SU-DHL-6 (cell line): ENCODE results near the gene ZNF202.
A peak's percentile ranks its signal among the peaks of the same experiment; 100 is the strongest.
"Not testable (repeated sequence)": the region's sequence is repeated elsewhere in the genome, so short reads cannot be mapped to it uniquely, and the experiment has no call there.

Experiments
- H2AFZ ChIP-seq: fragments of 200-600 bp; sonication (generic); 2 replicates; pipeline ENCODE4 v1.6.1; 2014; ENCODE audit warnings: low read depth, mild to moderate bottlenecking, moderate library complexity, mixed read lengths, antibody characterized with exemption, low read length; ENCODE audit not compliant: severe bottlenecking
- H3F3A ChIP-seq: fragments of 200-600 bp; shearing (Covaris generic); 2 replicates; pipeline ENCODE4 v1.6.0; 2016; ENCODE audit warnings: antibody characterized with exemption, mild to moderate bottlenecking; ENCODE audit not compliant: insufficient read depth
- H3K27ac ChIP-seq: fragments of 200-600 bp; sonication (generic); 2 replicates; pipeline ENCODE4 v1.5.1; 2016; ENCODE audit warnings: low read depth, mild to moderate bottlenecking, low read length, moderate library complexity, mixed read lengths
- H3K27me3 ChIP-seq: fragments of 200-600 bp; sonication (generic), shearing (Covaris generic); 2 replicates; pipeline ENCODE4 v1.6.0; 2014; ENCODE audit warnings: mild to moderate bottlenecking, low read length
- H3K36me3 ChIP-seq: fragments of 200-600 bp; sonication (generic); 2 replicates; pipeline ENCODE4 v1.6.1; 2014; ENCODE audit warnings: mild to moderate bottlenecking, low read length, mixed read lengths
- H3K4me2 ChIP-seq: fragments of 300-600, 200-600 bp; shearing (Covaris generic), sonication (generic); 2 replicates; pipeline ENCODE4 v1.6.0; 2014; ENCODE audit warnings: low read length, low read depth, mild to moderate bottlenecking; ENCODE audit not compliant: poor library complexity, severe bottlenecking
- H3K4me3 ChIP-seq: fragments of 200-600 bp; sonication (generic); 2 replicates; pipeline ENCODE4 v1.5.1; 2014; ENCODE audit warnings: antibody characterized with exemption, low read length, mild to moderate bottlenecking, mixed read lengths; ENCODE audit not compliant: insufficient read depth, poor library complexity, severe bottlenecking
- H3K79me2 ChIP-seq: fragments of 200-600 bp; sonication (generic); 2 replicates; pipeline ENCODE4 v1.6.1; 2014; ENCODE audit warnings: mild to moderate bottlenecking, low read length, moderate library complexity; ENCODE audit not compliant: insufficient read depth
- H3K9ac ChIP-seq: fragments of 200-600 bp; sonication (generic); 2 replicates; pipeline ENCODE4 v1.7.0; 2014; ENCODE audit warnings: mild to moderate bottlenecking, low read length
- H3K9me2 ChIP-seq: fragments of 200-600 bp; sonication (generic); replicated peaks from 2 replicates; pipeline ENCODE4 v1.6.1; 2014; ENCODE audit warnings: low read length; ENCODE audit not compliant: insufficient read depth
- H3K9me3 ChIP-seq: fragments of 200-600 bp; sonication (generic); 2 replicates; pipeline ENCODE4 v1.6.1; 2014; ENCODE audit warnings: low read length, mixed read lengths; ENCODE audit not compliant: insufficient read depth
- H4K20me1 ChIP-seq: fragments of 200-600 bp; sonication (generic); 2 replicates; pipeline ENCODE4 v1.6.1; 2014; ENCODE audit warnings: low read depth, mild to moderate bottlenecking, antibody characterized with exemption, low read length, moderate library complexity, mixed read lengths
- EZH2phosphoT487 ChIP-seq: fragments of 200-600 bp; sonication (generic), shearing (Covaris generic); conservative IDR thresholded peaks from 2 replicates; pipeline ENCODE4 v1.6.1; 2018; ENCODE audit warnings: mild to moderate bottlenecking, antibody characterized with exemption, low read length, moderate library complexity, mixed read lengths
- TF ChIP-seq, protein P1 (sequence below): fragments of 200-600 bp; sonication (generic); IDR thresholded peaks from one replicate; pipeline ENCODE4 v1.5.1; 2017; ENCODE audit warnings: antibody characterized with exemption, mild to moderate bottlenecking, low read length, moderate library complexity; ENCODE audit not compliant: insufficient read depth, poor library complexity, severe bottlenecking

The ZNF202 gene

GRCh38 chr11:123718063-123718462, 23.4 kb downstream of the ZNF202 start:
- TF ChIP-seq, protein P1, sequence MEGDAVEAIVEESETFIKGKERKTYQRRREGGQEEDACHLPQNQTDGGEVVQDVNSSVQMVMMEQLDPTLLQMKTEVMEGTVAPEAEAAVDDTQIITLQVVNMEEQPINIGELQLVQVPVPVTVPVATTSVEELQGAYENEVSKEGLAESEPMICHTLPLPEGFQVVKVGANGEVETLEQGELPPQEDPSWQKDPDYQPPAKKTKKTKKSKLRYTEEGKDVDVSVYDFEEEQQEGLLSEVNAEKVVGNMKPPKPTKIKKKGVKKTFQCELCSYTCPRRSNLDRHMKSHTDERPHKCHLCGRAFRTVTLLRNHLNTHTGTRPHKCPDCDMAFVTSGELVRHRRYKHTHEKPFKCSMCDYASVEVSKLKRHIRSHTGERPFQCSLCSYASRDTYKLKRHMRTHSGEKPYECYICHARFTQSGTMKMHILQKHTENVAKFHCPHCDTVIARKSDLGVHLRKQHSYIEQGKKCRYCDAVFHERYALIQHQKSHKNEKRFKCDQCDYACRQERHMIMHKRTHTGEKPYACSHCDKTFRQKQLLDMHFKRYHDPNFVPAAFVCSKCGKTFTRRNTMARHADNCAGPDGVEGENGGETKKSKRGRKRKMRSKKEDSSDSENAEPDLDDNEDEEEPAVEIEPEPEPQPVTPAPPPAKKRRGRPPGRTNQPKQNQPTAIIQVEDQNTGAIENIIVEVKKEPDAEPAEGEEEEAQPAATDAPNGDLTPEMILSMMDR, result no peak
- no peak for TF ChIP-seq EZH2phosphoT487
- no peaks in the 10 kb centered on the region for H4K20me1 ChIP-seq
- H3F3A ChIP-seq, result no peaks in the 10 kb centered on the region
- H3K36me3 ChIP-seq, result no peaks in the 10 kb centered on the region
- no peak overlapping the region for H3K27ac ChIP-seq
- H3K4me3 ChIP-seq, result no peak overlapping the region
- H3K9ac ChIP-seq, result no peak overlapping the region
- H3K79me2 ChIP-seq, result no peaks in the 10 kb centered on the region
- no peak overlapping the region for H3K4me2 ChIP-seq
- no peaks in the 10 kb centered on the region for H3K9me2 ChIP-seq
- H2AFZ ChIP-seq, result no peak overlapping the region
- no peaks in the 10 kb centered on the region for H3K9me3 ChIP-seq
- no peaks in the 10 kb centered on the region for H3K27me3 ChIP-seq

DNA sequence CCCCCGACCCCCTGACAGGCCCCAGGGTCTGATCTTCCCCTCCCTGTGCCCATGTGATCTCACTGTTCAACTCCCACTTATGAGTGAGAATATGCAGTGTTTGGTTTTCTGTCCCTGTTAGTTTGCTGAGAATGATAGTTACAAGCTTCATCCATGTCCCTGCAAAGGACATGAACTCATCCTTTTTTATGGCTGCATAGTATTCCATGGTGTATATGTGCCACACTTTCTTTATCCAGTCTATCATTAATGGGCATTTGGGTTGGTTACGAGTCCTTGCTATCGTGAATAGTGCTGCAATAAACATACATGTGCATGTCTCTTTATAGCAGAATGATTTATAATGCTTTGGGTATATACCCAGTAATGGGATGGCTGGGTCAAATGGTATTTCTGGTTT, 28.8 kb downstream of the ZNF202 start:
- not testable (repeated sequence) for H3K27me3 ChIP-seq, H3K9me2 ChIP-seq, H4K20me1 ChIP-seq, H3K79me2 ChIP-seq, H3F3A ChIP-seq, H3K9me3 ChIP-seq, H3K36me3 ChIP-seq, H3K9ac ChIP-seq, H3K27ac ChIP-seq, H3K4me3 ChIP-seq, H3K4me2 ChIP-seq, H2AFZ ChIP-seq

DNA sequence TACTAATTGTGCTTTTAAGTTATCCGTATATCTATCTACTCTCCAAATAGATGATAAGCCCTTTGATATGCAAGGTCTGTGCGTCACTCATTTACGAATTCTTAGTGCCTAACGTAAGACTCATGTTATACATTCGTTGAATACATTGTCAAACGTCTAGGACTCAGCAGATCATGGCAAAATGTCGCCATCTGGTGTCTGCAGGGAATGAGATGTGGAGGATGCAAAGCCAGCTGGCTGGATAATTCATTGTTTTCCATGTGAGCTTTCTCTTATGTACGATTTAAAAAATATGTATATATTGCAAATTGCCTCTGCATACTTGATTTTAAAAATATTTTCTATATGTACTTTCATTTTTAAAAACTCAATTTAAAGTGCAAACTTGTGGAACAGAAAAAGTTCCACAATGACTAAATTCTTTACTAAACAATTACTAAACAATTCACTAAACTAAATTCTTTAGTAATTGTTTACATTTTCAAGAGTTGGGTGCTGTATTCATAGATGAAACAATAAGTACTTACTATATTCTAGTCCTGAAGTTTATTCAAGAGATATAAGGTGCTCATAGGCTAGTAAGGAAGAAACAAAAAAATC, 33.8 kb downstream of the ZNF202 start:
- Histone ChIP-seq H3K36me3 (no peaks in the 10 kb centered on the region), H4K20me1 (no peaks in the 10 kb centered on the region), H3K9me2 (no peaks in the 10 kb centered on the region), H3K9ac (no peak overlapping the region), H3F3A (no peaks in the 10 kb centered on the region), H2AFZ (no peak overlapping the region), H3K79me2 (no peaks in the 10 kb centered on the region), H3K27ac (no peak overlapping the region), H3K4me2 (no peak overlapping the region), H3K27me3 (no peaks in the 10 kb centered on the region), H3K9me3 (no peaks in the 10 kb centered on the region), H3K4me3 (no peak overlapping the region)
- no peak for TF ChIP-seq EZH2phosphoT487
- TF ChIP-seq, protein P1, result peak; percentile 65

- H4K20me1 ChIP-seq, result no peaks in the 10 kb centered on the region
- no peak overlapping the region for H2AFZ ChIP-seq
- no peak overlapping the region for H3K4me2 ChIP-seq
These were observed 34.3 kb downstream of the ZNF202 start for GRCh38 chr11:123707206-123707605.

More at GRCh38 chr11:123707206-123707605, 34.3 kb downstream of the ZNF202 start:
- Histone ChIP-seq H3F3A (no peaks in the 10 kb centered on the region), H3K9me2 (no peaks in the 10 kb centered on the region), H3K9me3 (no peaks in the 10 kb centered on the region), H3K4me3 (no peak overlapping the region), H3K9ac (no peak overlapping the region), H3K27ac (no peak overlapping the region), H3K79me2 (no peaks in the 10 kb centered on the region), H3K36me3 (no peaks in the 10 kb centered on the region), H3K27me3 (no peaks in the 10 kb centered on the region)
- no peak for TF ChIP-seq EZH2phosphoT487
- TF ChIP-seq, protein P1, result no peak
